Renal cortex interstitium (tissue), 15 donors: ENCODE data around the gene MGAM2. TPM values are rescaled to one million over a fixed set of nuclear protein-coding genes. Genes with fewer than 3 reads are reported as not detected.
"Not testable (repeated sequence)": the region's sequence is repeated elsewhere in the genome, so short reads cannot be mapped to it uniquely, and the experiment has no call there.

Experiments used
- DNase-seq, 11 donors: peaks; one replicate each; pipeline ENCODE4 v3.0.0-alpha.2; 2013; ENCODE audit warnings: low read depth in 9 of 11, low spot score in 4 of 11; ENCODE audit errors: extremely low read depth in 1 of 11
- long read RNA-seq, 16 experiments: transcript quantifications; one replicate each; lab custom pipeline, GENCODE V29; 2026
- polyA plus RNA-seq, 3 donors: library from polyadenylated mRNA; unstranded; fragments of 120-200 nt; gene quantifications; one replicate each; pipeline ENCODE4 v1.2.1, GENCODE V29; 2013; ENCODE audit not compliant: insufficient read length in 3 of 3

Gene MGAM2
- 1 to 10 TPM in 1 of 3 donors, under 1 TPM in 2; 0.92 to 1.1 (median 0.98) TPM for polyA plus RNA-seq
- long read RNA-seq, donor 1 = 0 reads
- long read RNA-seq, donor 2 = 0 reads
- long read RNA-seq, donor 3 = 0 reads
- long read RNA-seq, donor 4 = 0 reads
- long read RNA-seq, donor 5 = 0 reads
- long read RNA-seq, donor 6 = 0 reads
- long read RNA-seq, donor 7 = 0 reads
- long read RNA-seq, donor 8 = 0 reads
- long read RNA-seq, donor 9 = 0 reads
- long read RNA-seq, donor 10 = 0 reads
- long read RNA-seq, donor 11 = 0 reads
- long read RNA-seq, donor 12 = 0 reads
- long read RNA-seq, donor 13 = 0 reads
- long read RNA-seq, donor 14 = 0 reads
- long read RNA-seq, donor 15 = 0 reads
- long read RNA-seq, donor 16 = 0 reads

DNA sequence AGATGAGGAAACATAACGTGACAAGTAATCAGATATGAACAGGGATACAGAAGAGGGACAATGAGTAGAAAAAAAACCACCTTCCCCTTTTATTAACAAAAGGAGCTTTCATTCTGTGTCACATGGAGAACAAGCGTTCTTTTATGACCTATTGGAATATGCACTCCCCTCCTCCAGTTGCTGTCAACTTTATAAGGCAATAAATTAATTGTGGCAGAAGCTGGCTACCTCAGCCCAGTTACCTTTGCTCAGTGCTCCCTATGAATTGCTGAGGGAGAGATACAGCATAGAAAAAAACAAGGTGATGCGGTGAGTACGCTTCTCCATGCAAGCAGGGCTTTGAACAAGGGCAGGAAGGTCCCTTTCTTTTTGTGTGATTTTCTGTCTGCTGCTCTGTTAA is at the start of gene MGAM2:
Gene MGAM2 (plus strand): TSS at position 220 of the 400 bp plus-strand sequence. CDS start 5,156 bp downstream, outside the sequence.
- no peak for DNase-seq

DNA sequence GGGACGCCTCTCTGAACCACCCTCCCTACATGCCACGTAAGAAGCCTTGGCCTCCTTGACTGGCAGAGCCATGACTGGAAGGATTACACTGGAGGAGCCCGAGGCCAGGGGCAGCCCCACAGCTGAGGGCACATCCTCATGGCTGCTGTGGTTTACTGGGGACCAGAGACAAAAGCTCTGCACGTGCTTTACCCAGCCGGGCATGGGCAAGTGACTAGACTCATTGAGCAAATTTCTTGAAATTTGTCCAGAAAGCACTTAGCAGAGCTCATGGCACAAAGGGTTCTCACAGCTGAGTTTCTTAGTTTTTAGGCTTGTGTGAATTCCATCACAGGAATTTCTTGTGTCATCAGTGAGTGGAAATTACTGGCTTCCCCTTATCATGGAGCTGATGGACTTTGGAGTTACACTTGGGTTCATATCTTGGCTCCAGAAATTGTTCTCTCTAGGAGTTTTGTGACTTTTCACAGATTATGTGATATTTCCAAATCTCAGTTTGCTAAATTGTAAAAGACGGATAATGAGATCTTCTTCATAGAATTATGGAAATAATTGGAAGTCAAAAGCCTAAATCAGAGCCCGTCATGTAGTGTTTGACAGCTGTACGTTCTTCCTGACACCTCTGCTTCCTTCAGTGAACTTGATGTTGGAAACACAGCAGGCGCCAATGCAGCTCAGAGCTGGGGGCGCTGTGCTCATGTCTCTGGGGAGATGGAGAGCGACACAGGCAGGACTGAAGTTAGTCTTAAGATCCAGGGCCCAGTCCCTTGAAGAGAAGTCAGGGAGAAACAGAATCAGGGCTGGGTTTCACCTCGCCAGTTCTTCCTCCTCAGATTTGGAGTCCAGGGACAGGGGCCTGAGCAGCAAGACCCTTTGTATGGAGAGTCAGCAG is 47.7 kb upstream of the MGAM2 start:
- no peak for DNase-seq

DNA sequence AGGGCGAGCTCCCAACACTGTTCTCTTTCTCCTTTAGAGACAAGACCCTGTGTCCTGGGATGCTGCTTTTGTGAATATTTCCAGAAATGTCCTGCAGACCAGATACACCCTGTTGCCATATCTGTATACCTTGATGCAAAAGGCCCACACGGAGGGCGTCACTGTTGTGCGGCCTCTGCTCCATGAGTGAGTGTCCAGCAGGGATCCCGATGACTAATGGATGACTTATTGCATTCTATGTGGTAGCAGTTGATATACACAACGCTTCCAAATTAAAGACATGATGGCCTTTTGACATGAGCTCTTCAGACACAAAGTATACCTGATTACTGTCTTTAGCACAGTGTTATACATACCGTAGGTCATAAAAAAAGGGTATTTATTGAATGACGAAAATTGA is 45.0 kb upstream of the MGAM2 start:
- DNase-seq = no peak

DNA sequence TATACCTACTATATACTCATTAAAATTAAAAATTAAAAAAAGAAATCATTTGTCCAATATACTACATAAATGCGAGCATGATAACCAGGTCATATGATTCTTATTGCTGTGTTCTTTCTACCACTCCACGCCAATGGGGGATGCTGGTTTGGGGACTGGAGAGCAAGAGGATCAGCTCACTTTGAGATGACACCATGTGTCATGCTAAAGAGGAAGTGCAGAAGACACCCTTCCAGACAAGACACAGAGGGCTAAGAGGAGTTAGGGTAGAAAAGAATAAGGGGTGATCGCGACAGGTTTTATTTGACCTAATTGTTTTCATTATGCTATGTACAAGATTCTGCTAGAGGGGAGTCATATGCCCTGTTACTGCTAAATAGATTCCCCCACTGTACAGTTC is 33.8 kb upstream of the MGAM2 start:
- no peak for DNase-seq

DNA sequence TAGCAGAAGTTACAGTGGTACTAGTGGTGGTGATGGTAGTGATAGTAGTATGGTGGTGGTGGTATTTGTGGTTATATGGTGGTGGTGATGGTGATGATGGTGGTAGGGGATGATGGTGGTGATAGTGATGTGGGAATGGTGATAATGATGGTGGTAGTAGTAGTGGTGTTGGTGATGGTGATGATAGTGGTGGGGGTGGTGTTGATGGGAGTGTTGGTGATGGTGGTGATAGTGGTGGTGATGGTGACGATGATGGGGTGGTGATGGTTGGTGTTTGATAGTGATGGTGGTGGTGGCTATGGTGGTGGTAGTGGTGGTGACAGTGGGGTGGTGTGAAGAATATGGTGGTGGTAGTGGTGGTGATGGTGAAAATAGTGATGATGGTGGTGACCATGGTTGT is 27.9 kb upstream of the MGAM2 start:
- no peak for DNase-seq

DNA sequence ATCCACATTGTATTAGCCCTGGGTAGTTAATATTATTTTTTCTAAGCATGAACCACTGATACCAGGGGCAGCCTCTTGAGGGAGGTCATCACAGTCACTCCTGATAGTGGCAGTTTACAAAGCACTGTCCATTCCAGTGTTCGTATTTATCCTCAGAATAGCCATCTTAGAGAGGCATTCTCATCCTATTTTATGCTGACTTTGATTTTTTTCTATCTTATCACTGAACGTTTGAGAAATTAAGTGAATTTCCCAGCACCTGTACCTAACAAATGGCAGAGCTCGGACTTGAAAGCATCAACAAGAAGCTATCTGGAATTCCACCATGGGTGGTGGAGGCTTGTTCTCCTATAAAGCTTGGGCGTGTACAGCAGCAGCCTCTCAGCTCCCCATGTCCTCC is 26.1 kb upstream of the MGAM2 start:
- DNase-seq = no peak

DNA sequence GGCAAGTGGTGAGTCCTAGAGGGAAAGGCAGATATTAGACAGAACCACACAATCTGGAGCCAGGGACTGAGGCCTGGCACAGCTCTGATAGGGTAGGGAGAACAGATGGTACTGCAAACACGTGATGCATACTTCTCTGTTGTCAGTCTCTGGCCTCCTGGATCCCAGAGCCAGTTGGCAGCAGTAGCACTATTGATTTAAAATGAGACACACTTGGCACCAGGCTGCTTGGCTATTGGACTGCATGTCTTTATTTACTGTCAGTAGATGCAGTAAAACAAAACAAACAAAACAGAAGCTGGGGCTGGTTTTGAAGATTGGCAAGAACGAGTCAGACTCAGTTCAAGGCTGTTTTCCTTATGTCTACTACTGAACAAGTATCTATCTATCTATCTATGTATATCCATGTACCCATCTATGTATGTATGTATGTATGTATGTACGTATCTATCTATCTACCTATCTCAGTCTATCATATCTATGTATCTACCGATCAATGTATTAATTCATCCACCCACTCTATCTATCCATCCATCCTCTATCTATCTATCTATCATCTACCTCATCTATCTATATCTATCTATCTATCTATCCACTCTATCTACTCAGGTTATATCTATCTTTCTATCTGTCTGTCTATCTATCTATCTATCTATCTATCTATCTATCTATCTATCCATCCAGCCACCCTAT is 23.4 kb upstream of the MGAM2 start:
- no peak for DNase-seq

DNA sequence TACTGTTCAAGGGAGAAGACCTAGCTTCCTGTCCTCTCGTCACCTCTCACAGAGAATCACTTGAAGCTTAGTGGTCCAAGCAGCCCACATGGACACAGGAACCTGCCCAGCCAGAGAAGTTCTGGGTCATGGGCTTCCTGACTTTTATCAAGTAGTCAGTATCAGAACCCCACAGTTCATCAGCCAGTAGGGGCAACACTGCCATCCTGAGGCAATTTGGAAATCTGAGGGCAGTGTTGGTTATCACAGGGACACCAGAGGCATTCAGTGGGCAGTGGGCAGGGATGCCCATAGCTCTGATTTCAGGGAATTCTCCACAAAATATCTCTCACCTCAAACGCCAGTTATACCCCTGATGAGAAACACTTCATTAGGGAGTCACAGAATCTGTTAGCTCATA is 22.5 kb upstream of the MGAM2 start:
- DNase-seq = no peak

DNA sequence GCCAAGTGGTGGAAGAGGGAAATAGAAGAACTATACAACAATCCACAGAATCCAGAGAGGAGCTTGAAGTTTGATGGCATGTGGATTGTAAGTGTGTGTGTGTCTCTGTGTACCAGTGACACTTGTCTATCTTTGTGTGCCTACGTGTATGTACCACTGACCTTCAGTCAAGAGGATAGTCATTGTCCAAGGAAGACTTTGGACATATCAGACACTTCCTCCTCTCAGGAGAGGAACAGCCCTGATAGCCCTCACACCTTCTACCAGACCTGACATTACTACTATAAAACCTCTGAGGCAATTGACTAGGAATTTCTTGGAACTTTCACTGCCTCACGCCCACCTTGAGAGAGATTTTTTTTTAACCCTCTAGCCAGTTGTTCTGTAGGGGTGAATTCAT is 19.6 kb upstream of the MGAM2 start:
- no peak for DNase-seq

DNA sequence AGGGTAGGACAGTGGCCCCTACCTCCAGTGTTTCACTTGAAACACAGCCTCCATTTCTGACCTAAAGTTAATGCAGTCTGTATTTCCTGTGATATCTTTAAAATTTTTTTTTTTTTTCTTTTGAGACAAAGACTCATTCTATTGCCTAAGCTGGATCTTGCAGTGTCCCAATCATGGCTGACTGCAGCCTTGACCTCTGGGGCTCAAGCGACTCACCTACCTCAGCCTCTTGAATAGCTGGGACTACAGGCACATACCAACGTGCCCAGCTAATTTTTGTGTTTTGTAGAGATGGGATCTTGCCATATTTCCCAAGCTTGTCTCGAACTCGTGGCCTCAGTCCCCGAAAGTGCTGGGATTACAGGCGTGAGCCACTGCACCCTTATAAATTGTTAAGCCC is 16.7 kb upstream of the MGAM2 start:
- no peak for DNase-seq

DNA sequence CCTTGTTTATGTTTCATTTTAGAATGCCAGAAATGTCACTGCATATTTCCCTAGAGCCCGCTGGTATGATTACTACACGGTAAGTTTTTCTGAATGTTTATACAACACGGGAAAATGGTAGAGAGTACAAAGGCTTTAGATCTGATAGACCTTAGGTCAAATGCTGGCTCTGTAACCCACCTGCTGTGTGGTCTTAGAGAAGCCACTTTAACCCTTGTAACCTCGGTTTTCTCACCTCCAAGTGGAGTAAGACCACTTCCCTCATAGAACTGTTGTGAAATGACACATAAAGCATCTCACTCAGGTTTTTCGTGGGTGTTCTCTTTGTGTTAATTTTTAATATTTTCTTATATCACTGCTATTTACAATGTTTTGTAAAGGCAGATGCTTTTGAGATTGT is 13.9 kb upstream of the MGAM2 start:
- no peak for DNase-seq

DNA sequence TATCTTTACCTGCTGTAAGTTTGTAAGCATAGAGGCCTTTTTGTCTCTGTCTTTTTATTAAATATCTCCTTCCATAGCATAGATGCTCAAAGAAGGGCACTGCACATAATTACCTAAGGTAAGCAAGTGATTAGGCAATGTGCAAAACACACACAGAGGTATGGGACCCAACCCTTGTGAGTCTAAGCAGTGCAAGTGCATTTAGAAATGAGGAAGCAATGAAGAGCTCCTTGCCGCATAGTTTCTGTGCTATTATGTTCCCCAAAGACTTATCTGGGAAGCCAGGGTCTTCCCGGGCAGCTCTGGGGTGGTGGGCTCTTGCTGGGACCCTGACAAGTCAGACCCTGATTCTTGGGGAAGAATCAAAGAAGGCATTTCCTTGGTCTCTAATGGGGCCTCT is 13.5 kb upstream of the MGAM2 start:
- DNase-seq = no peak

DNA sequence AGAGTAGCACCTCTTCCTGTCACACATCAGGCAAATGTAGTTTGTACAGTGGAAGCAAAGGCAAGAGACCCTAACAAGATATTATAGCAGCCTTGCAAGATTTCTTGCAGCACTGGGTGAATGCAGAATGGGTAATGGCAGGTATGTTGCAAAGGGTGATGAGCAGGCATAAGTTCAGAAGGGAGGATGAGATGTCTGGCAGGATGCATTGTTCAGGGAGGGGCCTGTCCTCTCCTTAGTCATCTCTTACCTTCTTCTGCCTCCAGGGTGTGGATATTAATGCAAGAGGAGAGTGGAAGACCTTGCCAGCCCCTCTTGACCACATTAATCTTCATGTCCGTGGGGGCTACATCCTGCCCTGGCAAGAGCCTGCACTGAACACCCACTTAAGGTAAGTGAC is 12.2 kb upstream of the MGAM2 start:
- DNase-seq = not testable (repeated sequence)

DNA sequence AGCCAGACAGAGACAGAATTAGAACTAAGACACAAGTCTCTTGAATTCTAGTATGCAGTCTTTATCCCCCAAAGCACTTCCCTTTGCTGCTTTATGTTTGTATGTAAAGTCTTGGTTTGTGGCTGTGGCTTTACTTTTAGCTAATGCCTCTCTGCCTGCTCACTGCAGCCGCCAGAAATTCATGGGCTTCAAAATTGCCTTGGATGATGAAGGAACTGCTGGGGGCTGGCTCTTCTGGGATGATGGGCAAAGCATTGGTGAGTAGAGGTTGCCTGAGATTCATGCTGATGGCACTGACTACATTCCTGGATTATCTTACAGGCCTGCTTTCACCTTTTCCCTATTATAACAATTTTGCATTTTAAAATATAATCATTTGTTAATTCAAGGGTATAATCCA is 10.9 kb upstream of the MGAM2 start:
- no peak for DNase-seq

DNA sequence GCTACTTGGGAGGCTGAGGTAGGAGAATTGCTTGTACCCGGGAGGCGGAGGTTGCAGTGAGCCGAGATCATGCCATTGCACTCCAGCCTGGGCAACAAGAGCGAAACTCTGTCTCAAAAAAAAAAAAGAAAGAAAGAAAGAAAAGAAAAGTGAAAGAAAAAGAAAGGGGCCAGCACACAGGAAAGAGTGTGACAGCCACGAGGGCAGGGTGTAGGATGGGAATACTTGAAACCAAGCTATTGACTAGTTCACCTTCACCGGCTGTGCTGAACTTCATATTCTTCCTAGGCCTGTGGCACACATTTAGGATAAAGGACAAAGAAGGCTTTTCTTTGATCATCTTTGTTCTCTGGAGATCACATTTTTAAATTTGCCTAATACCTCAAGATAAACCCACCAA is 9.7 kb upstream of the MGAM2 start:
- not testable (repeated sequence) for DNase-seq

DNA sequence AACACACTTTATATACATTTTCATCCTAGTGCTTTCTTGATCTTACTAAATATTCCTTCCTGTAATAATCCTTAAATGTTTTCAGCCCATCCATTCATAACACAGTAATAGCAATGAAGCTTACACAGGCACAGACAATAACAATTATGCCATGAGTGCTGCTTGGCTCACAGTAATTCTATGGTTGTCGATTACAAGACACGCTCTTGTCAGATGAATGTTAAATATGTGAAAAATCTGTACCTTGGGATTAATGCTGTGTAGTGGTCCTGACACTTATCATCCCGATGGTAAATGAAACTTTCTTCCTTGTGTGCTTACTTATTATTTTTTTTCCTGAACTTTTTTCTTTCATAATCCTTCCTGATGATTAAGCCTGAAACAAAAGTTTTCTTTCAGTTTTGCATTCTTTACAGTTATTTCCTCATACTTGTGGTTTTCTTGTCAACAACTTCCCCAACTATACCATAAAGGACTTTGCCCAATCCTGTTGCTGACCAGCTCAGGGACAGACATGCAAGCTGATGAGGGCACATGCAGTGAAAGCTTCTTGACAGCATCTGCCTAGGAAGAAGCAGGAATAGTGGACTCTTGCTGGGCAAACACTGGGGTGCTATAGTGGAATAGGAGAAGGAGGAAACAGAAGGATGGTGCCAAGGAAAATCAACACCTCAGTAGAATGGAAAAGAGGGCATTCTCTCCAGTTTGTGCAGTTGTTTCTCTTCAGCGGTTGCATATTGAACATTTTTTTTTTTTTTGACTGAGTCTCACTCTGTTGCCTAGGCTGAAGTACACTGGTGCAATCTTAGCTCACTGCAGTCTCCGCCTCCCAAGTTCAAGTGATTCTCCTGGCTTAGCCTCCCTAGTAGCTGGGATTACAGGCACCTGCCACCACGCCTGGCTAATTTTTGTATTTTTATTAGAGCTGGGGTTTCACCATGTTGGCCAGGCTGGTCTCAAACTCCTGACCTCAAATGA is 6.7 kb upstream of the MGAM2 start:
- no peak for DNase-seq

DNA sequence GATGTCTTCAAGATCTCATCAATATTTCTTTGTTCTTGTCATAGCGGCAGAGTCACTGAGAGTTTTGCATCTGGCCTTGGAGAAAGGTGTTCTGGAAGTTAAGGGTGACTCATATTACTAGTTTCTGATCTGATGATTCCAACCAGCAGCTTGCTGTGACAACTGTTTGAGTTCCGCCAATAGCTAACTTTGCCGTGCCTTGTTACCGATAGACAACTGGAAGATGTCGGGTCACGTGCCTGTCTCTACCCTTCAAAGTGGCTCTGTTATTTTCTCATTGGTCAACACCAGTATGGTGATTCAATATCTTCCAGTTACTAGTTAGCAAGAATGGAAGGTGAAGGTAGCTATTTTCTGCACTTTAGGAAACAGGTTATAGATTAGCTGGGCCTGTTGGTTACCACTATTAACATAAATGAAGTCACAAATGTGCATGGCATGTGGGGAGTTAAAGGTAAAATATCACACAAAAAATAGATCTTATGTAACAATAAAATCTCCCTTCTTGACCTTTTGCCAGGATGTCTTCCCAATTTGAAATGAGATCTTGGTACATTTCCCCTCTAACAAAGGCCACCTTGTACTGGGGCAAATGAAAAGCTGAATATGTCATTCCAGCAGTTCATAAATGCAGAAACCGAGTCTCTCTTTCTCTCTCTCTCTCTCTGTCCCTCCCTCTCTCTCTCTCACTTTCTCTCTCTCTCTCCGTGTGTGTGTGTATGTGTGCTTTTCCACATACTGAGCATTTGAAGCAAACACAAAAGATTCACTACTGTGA is 2.6 kb upstream of the MGAM2 start:
- no peak for DNase-seq

DNA sequence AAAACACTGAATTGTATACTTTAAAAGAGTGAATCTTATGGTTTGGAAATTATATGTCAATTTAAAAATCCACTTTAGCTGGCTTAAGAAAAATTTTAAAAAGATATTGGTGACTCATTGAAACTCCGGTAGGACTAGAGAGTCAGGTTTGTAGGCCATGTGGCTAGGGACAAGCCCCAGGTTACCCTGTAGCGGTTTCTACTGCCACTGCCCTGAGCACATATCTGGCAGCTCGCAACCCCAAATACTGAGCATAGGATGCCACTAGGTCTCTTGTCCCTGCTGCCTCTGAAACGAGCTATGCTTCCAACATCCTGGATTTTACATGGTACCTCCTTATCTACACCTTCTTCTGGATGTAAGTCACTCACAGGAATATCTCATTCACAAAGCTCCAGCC is 1.4 kb upstream of the MGAM2 start:
- DNase-seq = no peak
